GM12878 (cell line): ENCODE data around the gene ADGB.
"Not testable (repeated sequence)": the region's sequence is repeated elsewhere in the genome, so short reads cannot be mapped to it uniquely, and the experiment has no call there.

Experiments used
- CTCF ChIP-seq, 3 experiments: IDR thresholded peaks in 2 of 3; conservative IDR thresholded peaks in 1 of 3; 2 replicates each; pipeline ENCODE4 v1.5.1; 2011; ENCODE audit warnings: low read depth in 3 of 3, low read length in 3 of 3, mild to moderate bottlenecking in 3 of 3, control low read depth in 2 of 3, moderate library complexity in 2 of 3, inconsistent platforms in 1 of 3, mixed read lengths in 1 of 3; ENCODE audit not compliant: control insufficient read depth in 2 of 3, insufficient read depth in 1 of 3; ENCODE audit errors: extremely low read depth in 1 of 3
- FOXM1 ChIP-seq: IDR thresholded peaks from 2 replicates; pipeline ENCODE4 v1.6.1; 2012; ENCODE audit warnings: low read depth, mild to moderate bottlenecking, inconsistent platforms, low read length, moderate library complexity
- RAD21 ChIP-seq: IDR thresholded peaks from 2 replicates; pipeline ENCODE4 v1.6.1; 2011; ENCODE audit warnings: mild to moderate bottlenecking, low read depth, low read length, moderate library complexity; ENCODE audit not compliant: insufficient read depth

- TF ChIP-seq FOXM1; CTCF (IDR thresholded peaks at IDR 0.05 in 2 of 3, conservative IDR thresholded peaks at IDR 0.05 in 1 of 3; ENCODE audit: control insufficient read depth in 2 of 3, extremely low read depth in 1 of 3, insufficient read depth in 1 of 3, low read depth in 3 of 3, low read length in 3 of 3); RAD21: not testable (repeated sequence)
Measured at GRCh38 chr6:146793218-146793617, 194.4 kb downstream of the ADGB start.
